ENCODE measurements around the gene HSDL1. TPM values are rescaled to one million over a fixed set of nuclear protein-coding genes. Genes with fewer than 3 reads are reported as not detected.

The HSDL1 gene
- total RNA-seq, 1 donor from 2014 or later = 50.2 TPM

DNA sequence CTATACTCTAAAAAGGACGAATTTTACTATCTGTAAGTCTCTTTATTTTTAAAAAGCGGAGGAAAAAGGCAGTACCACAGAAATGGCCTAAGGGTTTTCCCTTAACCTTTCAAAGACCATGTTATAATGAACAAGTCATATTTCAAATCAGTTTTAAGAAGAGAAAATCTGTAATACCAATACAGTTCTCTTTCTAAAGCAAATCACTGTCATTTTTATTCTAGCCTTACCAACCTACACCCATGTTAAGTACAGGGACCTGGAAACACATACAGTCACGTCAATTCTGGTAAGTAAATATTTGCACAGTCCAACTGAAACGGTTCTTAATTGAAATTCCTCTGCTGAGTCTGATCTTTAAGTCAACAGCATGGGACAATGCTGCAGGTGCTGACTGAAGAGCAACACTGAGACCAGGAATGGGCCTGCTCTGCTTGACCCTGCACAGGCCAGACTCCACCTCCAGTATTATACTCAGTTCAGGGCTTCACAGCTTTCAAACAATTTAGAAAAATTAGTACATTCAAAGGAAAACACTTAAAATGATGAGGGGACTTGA is 48.5 kb downstream of the HSDL1 start:
- peaks cover 24% of the 10 kb centered on the region for H3K36me3 Mint-ChIP-seq (ENCODE audit: low read depth, unreplicated experiment)
- H3K27ac Mint-ChIP-seq (ENCODE audit: unreplicated experiment) = no peak overlapping the region
- DNase-seq (ENCODE audit: low spot score) = no peak
- no peaks in the 10 kb centered on the region for H3K9me3 Mint-ChIP-seq (ENCODE audit: unreplicated experiment)
- no peaks in the 10 kb centered on the region for H3K4me1 Mint-ChIP-seq (ENCODE audit: unreplicated experiment)
- TF ChIP-seq, protein P1, sequence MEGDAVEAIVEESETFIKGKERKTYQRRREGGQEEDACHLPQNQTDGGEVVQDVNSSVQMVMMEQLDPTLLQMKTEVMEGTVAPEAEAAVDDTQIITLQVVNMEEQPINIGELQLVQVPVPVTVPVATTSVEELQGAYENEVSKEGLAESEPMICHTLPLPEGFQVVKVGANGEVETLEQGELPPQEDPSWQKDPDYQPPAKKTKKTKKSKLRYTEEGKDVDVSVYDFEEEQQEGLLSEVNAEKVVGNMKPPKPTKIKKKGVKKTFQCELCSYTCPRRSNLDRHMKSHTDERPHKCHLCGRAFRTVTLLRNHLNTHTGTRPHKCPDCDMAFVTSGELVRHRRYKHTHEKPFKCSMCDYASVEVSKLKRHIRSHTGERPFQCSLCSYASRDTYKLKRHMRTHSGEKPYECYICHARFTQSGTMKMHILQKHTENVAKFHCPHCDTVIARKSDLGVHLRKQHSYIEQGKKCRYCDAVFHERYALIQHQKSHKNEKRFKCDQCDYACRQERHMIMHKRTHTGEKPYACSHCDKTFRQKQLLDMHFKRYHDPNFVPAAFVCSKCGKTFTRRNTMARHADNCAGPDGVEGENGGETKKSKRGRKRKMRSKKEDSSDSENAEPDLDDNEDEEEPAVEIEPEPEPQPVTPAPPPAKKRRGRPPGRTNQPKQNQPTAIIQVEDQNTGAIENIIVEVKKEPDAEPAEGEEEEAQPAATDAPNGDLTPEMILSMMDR (IDR thresholded peaks at IDR 0.05; ENCODE audit: unreplicated experiment) = no peak
- peaks cover 1% of the 10 kb centered on the region for H3K27me3 Mint-ChIP-seq (ENCODE audit: unreplicated experiment)
- no peak overlapping the region for H3K4me3 Mint-ChIP-seq (ENCODE audit: unreplicated experiment)

DNA sequence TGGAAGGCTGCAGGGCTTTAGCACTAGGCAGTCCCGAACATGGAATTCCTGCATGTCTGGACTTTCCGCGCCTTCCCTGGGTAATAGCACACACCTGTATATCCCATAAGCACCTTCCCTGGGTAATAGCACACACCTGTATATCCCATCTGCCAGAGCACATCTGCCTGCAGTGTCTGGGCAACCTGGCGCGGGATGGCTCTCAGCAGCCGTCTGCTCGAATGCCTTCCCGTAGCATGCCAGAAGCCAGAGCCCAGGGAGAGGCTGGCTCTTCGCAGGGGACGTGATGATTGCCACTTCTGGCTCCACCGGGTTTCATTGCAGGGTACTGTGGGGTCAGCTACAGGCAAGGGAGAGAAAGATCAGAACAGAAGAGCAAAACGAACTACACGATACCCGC is 49.5 kb downstream of the HSDL1 start:
- no peak for DNase-seq (ENCODE audit: low spot score)

DNA sequence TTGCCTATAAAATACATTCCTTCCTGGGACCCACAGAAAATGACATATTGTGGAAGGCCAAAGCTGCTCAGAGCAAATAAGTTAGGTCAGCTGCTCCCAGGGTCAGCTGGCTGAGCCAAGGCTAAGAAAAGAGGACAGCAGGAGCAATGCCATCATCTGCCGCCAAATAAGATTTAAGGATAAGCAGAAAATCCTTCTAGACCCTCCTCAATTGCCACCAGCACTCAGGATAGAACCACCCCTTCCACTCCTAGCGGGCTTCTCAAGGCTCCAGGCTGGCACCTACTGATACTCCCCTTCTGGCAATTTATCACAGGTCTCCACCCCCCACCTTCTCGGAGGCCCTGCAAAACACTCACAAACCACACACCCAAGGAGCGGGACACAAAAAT is 51.1 kb downstream of the HSDL1 start:
- no peak for DNase-seq (ENCODE audit: low spot score)
- H3K9me3 Mint-ChIP-seq (ENCODE audit: unreplicated experiment) = no peaks in the 10 kb centered on the region
- H3K27me3 Mint-ChIP-seq (ENCODE audit: unreplicated experiment) = peaks cover 3% of the 10 kb centered on the region
- H3K4me1 Mint-ChIP-seq (ENCODE audit: unreplicated experiment) = no peaks in the 10 kb centered on the region
- H3K36me3 Mint-ChIP-seq (ENCODE audit: low read depth, unreplicated experiment) = peaks cover 42% of the 10 kb centered on the region
- TF ChIP-seq, protein P1 (IDR thresholded peaks at IDR 0.05; ENCODE audit: unreplicated experiment) = no peak
- no peak overlapping the region for H3K27ac Mint-ChIP-seq (ENCODE audit: unreplicated experiment)
- H3K4me3 Mint-ChIP-seq (ENCODE audit: unreplicated experiment) = no peak overlapping the region

More for the DNA sequence above, 49.5 kb downstream of the HSDL1 start:
- Mint-ChIP-seq H3K36me3 (ENCODE audit: low read depth, unreplicated experiment) (peaks cover 31% of the 10 kb centered on the region), H3K27me3 (ENCODE audit: unreplicated experiment) (peaks cover 1% of the 10 kb centered on the region), H3K4me3 (ENCODE audit: unreplicated experiment) (no peak overlapping the region), H3K4me1 (ENCODE audit: unreplicated experiment) (no peaks in the 10 kb centered on the region), H3K9me3 (ENCODE audit: unreplicated experiment) (no peaks in the 10 kb centered on the region), H3K27ac (ENCODE audit: unreplicated experiment) (no peak overlapping the region)
- TF ChIP-seq, protein P1 (IDR thresholded peaks at IDR 0.05; ENCODE audit: unreplicated experiment) = no peak

DNA sequence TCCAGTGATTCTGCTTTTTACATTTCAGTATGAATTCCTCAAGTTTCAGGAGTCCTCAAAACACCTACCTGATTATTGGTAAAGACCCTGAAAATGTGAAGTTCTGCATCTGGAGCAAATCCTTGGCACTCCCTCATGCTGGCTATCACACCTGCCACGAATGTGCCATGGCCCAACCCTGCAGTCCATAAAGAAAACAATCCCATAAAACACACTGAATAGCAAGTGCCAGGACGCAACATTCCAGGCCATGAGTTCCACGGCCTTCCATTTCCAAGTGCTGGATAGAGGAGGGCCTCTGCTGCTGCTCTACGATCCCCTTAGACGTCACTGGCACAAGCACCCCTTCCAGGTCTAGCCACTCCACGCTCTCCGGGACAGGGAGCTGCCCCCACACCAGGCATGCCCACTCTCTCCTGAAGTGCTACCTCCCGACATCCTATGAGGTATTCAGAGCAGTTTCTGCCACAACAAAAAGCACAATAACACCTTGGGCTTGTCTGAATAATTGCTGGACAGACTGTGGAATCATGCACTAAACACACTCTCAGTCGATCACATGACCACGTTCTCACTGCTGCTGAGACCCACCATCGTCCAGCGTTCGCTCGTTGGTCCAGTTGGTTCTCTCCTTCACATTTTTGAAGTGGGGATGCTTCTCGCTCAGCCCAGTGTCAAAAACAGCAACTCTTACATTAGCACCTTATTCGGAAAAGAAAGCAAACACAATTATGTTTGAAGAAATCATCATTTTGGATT is 51.7 kb downstream of the HSDL1 start:
- Mint-ChIP-seq H3K4me3 (ENCODE audit: unreplicated experiment) (no peak overlapping the region), H3K27ac (ENCODE audit: unreplicated experiment) (no peak overlapping the region), H3K4me1 (ENCODE audit: unreplicated experiment) (no peaks in the 10 kb centered on the region), H3K36me3 (ENCODE audit: low read depth, unreplicated experiment) (peaks cover 40% of the 10 kb centered on the region), H3K27me3 (ENCODE audit: unreplicated experiment) (peaks cover 5% of the 10 kb centered on the region), H3K9me3 (ENCODE audit: unreplicated experiment) (no peaks in the 10 kb centered on the region)
- TF ChIP-seq, protein P1 (IDR thresholded peaks at IDR 0.05; ENCODE audit: unreplicated experiment) = no peak
- no peak for DNase-seq (ENCODE audit: low spot score)

DNA sequence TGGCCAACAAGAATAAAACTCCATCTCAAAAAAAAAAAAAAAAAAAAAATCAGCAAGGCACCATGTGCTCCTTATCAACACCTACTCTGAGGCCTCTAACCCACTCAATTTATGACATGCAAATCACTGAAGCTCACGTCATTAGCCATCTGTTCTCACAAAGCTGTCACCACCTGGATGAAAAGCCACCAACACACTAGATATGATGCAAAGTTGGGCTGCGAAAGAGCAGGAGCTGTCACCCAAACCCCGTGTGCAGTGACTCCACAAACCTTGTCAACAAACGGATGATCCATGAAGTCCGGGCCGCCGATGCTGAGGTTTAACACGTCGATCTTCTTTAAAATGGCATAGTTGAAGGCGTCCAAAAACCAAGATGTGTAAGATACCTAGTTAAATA is 53.5 kb downstream of the HSDL1 start:
- TF ChIP-seq, protein P1 (IDR thresholded peaks at IDR 0.05; ENCODE audit: unreplicated experiment) = no peak
- Mint-ChIP-seq H3K9me3 (ENCODE audit: unreplicated experiment) (no peaks in the 10 kb centered on the region), H3K27me3 (ENCODE audit: unreplicated experiment) (peaks cover 5% of the 10 kb centered on the region), H3K4me3 (ENCODE audit: unreplicated experiment) (peak overlapping the region; percentile 4), H3K36me3 (ENCODE audit: low read depth, unreplicated experiment) (peaks cover 45% of the 10 kb centered on the region), H3K27ac (ENCODE audit: unreplicated experiment) (no peak overlapping the region), H3K4me1 (ENCODE audit: unreplicated experiment) (no peaks in the 10 kb centered on the region)
- DNase-seq (ENCODE audit: low spot score) = no peak

Measured in endothelial cell (in vitro differentiated cells).